Activated effector memory CD4-positive, alpha-beta T cell treated with anti-CD3 and anti-CD28 coated beads, Interleukin-2, amount 50 U/mL, for 16 hours (primary cell): ENCODE data around the gene KLRB1.
"Not testable (repeated sequence)": the region's sequence is repeated elsewhere in the genome, so short reads cannot be mapped to it uniquely, and the experiment has no call there.

Source experiments
- DNase-seq: peaks from one replicate; pipeline ENCODE4 v3.0.0-alpha.2; 2020

Gene KLRB1

DNA sequence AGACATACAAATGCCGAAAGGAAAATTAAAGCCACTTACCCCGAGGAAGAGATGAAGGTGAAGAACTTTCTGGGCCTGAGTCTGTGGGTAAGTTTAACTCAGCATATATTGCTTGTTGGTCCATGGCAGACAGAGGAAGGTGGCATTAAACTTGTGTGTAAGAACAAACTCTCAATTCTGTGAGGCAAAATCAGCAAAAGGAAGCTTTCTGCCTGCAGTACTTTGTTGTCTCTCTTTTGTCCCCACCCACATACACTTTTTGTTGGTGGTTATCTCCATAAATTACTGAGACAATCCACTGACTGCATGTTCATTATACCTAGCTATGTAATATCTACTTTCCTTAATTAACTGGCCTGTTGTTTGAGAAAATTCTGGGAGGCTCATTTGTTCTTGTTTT is at the start of gene KLRB1:
TSS of gene KLRB1 (minus strand) at position 201 of the 400 bp plus-strand sequence. CDS start at position 124, 77 bp downstream.
- no peak for DNase-seq

DNA sequence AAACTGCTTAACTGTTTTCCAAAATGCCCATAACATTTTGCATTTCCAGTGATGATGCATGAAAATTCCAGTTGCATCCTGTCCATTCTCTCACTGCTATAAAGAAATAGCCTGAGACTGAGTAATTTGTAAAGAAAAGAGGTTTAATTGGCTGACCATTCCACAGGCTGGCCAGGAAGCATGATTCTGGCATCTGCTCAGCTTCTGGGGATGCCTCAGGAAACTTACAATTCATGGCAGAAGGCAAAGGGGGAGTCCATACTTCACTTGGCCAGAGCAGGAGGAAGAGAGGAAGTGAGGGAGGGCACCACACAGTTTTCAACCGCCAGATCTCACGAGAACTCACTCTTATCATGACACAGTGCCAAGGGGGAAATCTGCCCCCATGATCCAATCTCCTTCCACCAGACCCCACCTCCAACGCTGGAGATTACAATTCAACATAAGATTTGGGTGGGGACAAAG is 43.6 kb upstream of the KLRB1 start:
- DNase-seq: peak; percentile 78

- DNase-seq: no peak
Measured at GRCh38 chr12:9650151-9650576, 42.4 kb upstream of the KLRB1 start.

DNA sequence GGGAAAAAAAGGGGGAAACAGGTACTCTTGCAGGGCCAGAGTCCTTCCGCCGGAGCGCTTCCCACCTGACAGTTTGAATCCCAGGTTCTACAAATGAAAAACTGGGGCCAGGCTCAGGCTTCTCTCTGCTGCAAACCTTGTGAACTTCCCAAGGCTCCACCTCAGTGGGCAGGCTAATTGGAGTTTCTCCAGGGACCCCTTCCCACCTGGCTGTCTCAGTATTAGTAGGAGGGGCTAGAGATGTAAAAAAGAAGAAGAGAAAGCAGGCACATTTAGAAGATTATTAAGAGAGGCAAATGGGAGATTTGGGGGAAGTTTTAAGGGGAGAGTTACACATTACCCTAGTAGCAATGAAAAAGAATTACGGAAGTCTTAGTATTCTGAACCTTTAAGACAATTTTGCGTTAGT is 41.8 kb upstream of the KLRB1 start:
- DNase-seq: peak; percentile 74

DNA sequence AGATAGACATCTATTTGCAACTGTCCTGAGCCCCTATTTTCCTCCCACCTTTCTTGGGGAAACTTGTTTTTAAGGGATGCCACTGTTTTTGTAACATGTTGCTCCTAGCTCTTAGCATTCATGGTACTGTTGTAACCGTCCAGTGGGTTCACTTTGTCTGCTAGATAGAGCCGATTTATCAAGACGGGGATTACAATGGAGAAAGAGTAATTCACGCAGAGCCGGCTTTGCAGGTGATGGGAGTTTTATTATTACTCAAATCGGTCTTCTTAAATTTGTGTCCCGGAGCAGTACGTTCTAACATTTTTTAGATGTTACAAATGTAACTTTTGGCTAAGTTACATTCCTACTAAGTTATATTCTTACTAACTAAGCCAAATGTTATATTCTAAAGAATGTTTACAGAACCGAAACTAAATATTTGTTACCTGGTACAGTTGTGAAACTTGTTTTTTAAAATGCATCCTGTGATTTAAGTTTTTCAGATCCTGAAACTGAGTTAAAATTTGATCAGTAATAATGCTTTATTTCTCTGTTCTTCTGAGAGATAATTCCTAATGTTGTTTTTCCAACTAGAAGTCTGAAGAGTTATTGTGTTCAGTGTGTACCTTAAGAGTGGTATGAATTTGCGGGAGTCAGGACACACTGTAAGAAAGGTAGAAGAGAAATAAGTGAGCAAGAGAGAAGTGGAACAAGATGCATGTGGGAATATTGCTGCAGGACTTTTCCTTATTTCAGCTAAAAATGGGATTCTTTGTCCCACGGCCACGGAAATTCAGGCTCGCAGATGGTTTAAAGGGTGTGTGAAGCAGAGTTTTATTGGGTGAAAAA is 41.2 kb upstream of the KLRB1 start:
- no peak for DNase-seq

- peak; percentile 95 for DNase-seq
Measured at GRCh38 chr12:9647825-9648700, 40.3 kb upstream of the KLRB1 start.

GRCh38 chr12:9646794-9647781 is 39.4 kb upstream of the KLRB1 start:
- DNase-seq: no peak

- not testable (repeated sequence) for DNase-seq
Measured at GRCh38 chr12:9644985-9645551, 37.4 kb upstream of the KLRB1 start.

GRCh38 chr12:9643266-9643660 is 35.5 kb upstream of the KLRB1 start:
- no peak for DNase-seq

- no peak for DNase-seq
Measured at GRCh38 chr12:9642606-9643265, 35.0 kb upstream of the KLRB1 start.

DNA sequence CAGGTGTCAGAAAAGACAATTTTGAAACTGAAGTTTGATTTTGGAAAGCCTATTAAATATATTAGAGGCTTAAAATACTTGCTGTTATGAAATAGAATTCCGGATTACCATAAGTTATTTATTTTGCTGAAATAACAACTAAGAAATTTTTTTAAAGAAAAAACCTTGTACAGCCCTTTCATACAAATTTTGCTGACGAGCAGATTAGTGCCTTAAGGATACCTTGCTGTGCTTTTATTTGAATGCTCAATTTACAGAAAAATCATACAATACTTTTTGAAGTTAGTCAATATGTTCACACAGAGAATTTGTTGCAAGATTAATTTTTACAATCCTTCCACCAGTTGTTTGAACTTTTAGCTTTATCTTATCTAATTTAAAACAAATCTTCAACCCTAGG is 32.3 kb upstream of the KLRB1 start:
- DNase-seq: no peak

GRCh38 chr12:9636851-9637206 is 29.1 kb upstream of the KLRB1 start:
- no peak for DNase-seq

- DNase-seq: no peak
Measured at GRCh38 chr12:9636150-9636850, 28.6 kb upstream of the KLRB1 start.

DNA sequence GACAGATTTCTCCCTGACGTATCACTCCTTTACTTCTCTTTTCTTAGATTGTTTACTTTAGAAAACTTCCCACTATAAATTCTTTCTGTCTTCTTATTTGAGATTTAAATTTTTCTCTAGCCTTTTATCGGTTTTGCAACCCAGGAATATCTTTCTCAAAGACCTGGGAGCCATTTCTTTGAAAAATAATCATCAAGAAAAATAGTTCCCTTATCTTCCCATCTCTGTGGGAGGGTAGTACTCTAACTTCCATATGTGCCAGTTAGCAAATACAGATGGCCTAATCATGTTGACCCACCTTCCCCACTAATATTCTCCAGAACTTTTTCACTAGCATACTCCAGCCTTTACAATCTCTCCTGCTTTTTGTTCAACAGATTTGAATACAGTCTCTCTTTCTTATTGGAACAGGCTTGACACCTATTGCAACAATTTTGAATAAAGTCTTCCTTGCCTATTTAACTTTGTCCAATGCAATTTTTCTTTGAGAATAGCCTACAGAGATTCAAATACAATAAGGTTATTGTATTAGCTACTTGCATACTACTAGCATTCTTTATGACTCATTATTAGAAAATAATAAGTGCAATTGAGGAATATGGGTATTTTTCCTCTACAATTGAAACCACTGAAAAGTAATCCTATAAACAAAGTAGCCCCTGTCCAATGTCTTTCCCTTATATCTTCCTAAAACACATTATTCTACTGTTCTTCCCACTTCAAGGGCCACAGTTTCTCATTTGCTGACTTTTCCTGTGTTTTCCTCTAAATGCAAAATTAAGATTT is 27.4 kb upstream of the KLRB1 start:
- no peak for DNase-seq

- peak; percentile 88 for DNase-seq
Measured at GRCh38 chr12:9634177-9634803, 26.6 kb upstream of the KLRB1 start.

- peak; percentile 60 for DNase-seq
Measured at GRCh38 chr12:9632766-9633165, 25.1 kb upstream of the KLRB1 start.

GRCh38 chr12:9626821-9627220 is 19.1 kb upstream of the KLRB1 start:
- no peak for DNase-seq

DNA sequence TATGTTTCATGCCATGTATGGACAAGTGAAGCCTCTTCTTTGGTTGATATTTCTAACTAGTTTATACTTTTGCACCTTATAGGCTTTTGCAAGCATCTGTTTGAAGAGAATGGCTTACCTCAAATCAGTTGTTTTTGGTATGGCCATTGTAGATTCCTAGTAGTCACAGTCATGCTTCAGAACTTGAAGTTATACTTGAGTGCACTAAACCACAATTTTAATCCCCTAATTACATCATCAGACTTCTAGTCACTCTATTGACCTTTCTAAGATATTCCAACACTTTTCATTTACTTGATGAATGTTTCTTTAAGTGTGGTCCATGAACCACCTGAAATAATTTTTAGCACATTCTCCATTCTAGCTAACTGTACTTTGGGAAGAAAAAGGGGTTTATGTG is 18.6 kb upstream of the KLRB1 start:
- no peak for DNase-seq

- no peak for DNase-seq
Measured at GRCh38 chr12:9625019-9625418, 17.3 kb upstream of the KLRB1 start.
